ENCODE measurements around the gene PPP4R3A. TPM values are rescaled to one million over a fixed set of nuclear protein-coding genes. Genes with fewer than 3 reads are reported as not detected.

The PPP4R3A gene
- total RNA-seq, 2 donors from 2014 or later = 95.2 to 96.6 TPM

- Histone ChIP-seq H3K27me3 (ENCODE audit: control insufficient read depth, insufficient read depth, low read length, poor library complexity, severe bottlenecking) (no peaks in the 10 kb centered on the region), H3K9me3 (ENCODE audit: control insufficient read depth, low read length) (no peaks in the 10 kb centered on the region), H3K27ac (ENCODE audit: low read depth, low read length) (no peak overlapping the region), H3K4me1 (ENCODE audit: control insufficient read depth, insufficient read depth, low read length) (no peaks in the 10 kb centered on the region), H3K9ac (ENCODE audit: extremely low read depth, low read length, poor library complexity, severe bottlenecking) (no peak overlapping the region), H3K4me3 (ENCODE audit: low read length) (no peak overlapping the region), H3K36me3 (ENCODE audit: control insufficient read depth, insufficient read depth, low read length) (no peaks in the 10 kb centered on the region)
- no peaks in the 10 kb centered on the region for H3K36me3 Mint-ChIP-seq (ENCODE audit: low read depth)
- no peaks in the 10 kb centered on the region for H3K27me3 Mint-ChIP-seq (ENCODE audit: insufficient read depth)
- DNase-seq = no peak
- 91 to 98% methylated on average over 5 to 9 of the region's 9 CpGs for WGBS, 2 experiments (ENCODE audit: insufficient coverage in 1 of 2, insufficient read length in 1 of 2)
- H3K9me3 Mint-ChIP-seq = peaks cover 5% of the 10 kb centered on the region
- H3K4me1 Mint-ChIP-seq = peaks cover 6% of the 10 kb centered on the region
- no peak overlapping the region for H3K27ac Mint-ChIP-seq
- H3K4me3 Mint-ChIP-seq = no peak overlapping the region
- TF ChIP-seq CTCF (conservative IDR thresholded peaks at IDR 0.05) = no peak
Measured at GRCh38 chr14:91424813-91425530, 85.1 kb downstream of the PPP4R3A start.

DNA sequence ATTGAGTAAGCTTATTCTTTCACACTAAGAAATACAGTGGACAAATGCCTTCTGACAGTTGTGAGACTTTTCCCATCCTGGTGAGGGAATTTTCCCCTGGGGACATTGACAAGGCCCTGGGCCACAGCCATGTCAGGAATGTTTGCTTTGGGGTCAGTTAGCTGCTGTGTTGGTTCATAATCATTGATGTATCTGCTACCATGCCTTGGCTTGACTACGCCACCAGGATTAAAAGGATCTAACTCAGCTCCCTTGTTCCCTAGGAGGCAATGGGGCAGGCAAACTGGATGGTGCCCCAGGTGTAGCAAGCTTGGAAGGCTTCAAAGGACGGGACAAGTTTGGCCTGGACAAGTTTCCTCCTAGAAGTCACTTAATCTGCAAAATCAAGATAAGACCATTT lies 89.4 kb downstream of the PPP4R3A start:
- WGBS, 2 experiments (ENCODE audit: insufficient coverage in 1 of 2, insufficient read length in 1 of 2) = 96 to 100% methylated on average over 1 to 2 of the region's 2 CpGs
- Histone ChIP-seq H3K4me1 (ENCODE audit: control insufficient read depth, insufficient read depth, low read length) (peaks cover 4% of the 10 kb centered on the region), H3K36me3 (ENCODE audit: control insufficient read depth, insufficient read depth, low read length) (no peaks in the 10 kb centered on the region), H3K27ac (ENCODE audit: low read depth, low read length) (no peak overlapping the region), H3K9ac (ENCODE audit: extremely low read depth, low read length, poor library complexity, severe bottlenecking) (no peak overlapping the region), H3K9me3 (ENCODE audit: control insufficient read depth, low read length) (no peaks in the 10 kb centered on the region), H3K27me3 (ENCODE audit: control insufficient read depth, insufficient read depth, low read length, poor library complexity, severe bottlenecking) (no peaks in the 10 kb centered on the region), H3K4me3 (ENCODE audit: low read length) (no peak overlapping the region)
- peaks cover 5% of the 10 kb centered on the region for H3K9me3 Mint-ChIP-seq
- peaks cover 14% of the 10 kb centered on the region for H3K4me1 Mint-ChIP-seq
- peaks cover 4% of the 10 kb centered on the region for H3K36me3 Mint-ChIP-seq (ENCODE audit: low read depth)
- H3K4me3 Mint-ChIP-seq = no peak overlapping the region
- no peaks in the 10 kb centered on the region for H3K27me3 Mint-ChIP-seq (ENCODE audit: insufficient read depth)
- no peak for DNase-seq
- TF ChIP-seq CTCF (conservative IDR thresholded peaks at IDR 0.05) = no peak
- H3K27ac Mint-ChIP-seq = no peak overlapping the region

DNA sequence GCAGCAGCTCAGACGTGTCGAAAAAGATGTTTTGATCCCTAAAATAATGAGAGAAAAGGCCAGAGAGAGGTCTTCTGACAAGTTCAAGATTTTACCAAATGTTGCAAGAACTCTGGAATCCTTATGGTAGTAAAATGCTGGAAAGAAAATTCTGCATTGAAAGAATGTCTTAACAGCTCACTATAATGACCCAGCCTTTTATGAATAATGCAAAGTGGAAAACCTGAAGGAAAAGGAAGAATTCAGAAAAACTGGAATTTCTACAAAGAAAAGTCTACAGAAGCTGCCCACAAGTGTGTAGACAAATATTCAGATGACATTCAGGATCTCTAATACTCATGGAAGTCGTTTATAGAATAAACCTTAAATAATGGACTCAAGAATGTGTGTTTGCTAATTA lies 90.7 kb downstream of the PPP4R3A start:
- no peak overlapping the region for H3K4me3 ChIP-seq (ENCODE audit: low read length)
- peaks cover 4% of the 10 kb centered on the region for H3K4me1 ChIP-seq (ENCODE audit: control insufficient read depth, insufficient read depth, low read length)
- peaks cover 23% of the 10 kb centered on the region for H3K4me1 Mint-ChIP-seq
- H3K9me3 ChIP-seq (ENCODE audit: control insufficient read depth, low read length) = no peaks in the 10 kb centered on the region
- H3K9me3 Mint-ChIP-seq = peaks cover under 1% of the 10 kb centered on the region
- no peak for TF ChIP-seq CTCF (conservative IDR thresholded peaks at IDR 0.05)
- H3K27ac ChIP-seq (ENCODE audit: low read depth, low read length) = no peak overlapping the region
- H3K27me3 ChIP-seq (ENCODE audit: control insufficient read depth, insufficient read depth, low read length, poor library complexity, severe bottlenecking) = no peaks in the 10 kb centered on the region
- DNase-seq = no peak
- no peak overlapping the region for H3K4me3 Mint-ChIP-seq
- peaks cover 9% of the 10 kb centered on the region for H3K36me3 Mint-ChIP-seq (ENCODE audit: low read depth)
- H3K27ac Mint-ChIP-seq = no peak overlapping the region
- H3K9ac ChIP-seq (ENCODE audit: extremely low read depth, low read length, poor library complexity, severe bottlenecking) = no peak overlapping the region
- H3K36me3 ChIP-seq (ENCODE audit: control insufficient read depth, insufficient read depth, low read length) = no peaks in the 10 kb centered on the region
- no peaks in the 10 kb centered on the region for H3K27me3 Mint-ChIP-seq (ENCODE audit: insufficient read depth)
- 73 to 82% methylated on average over 3 of the region's 3 CpGs for WGBS, 2 experiments (ENCODE audit: insufficient coverage in 1 of 2, insufficient read length in 1 of 2)

Measured in endodermal cell (in vitro differentiated cells).